Measurements from ENCODE around the gene GPR141. TPM values are rescaled to one million over a fixed set of nuclear protein-coding genes. Genes with fewer than 3 reads are reported as not detected.

Gene GPR141
- total RNA-seq, 1 experiment from 2014 or later: not detected

DNA sequence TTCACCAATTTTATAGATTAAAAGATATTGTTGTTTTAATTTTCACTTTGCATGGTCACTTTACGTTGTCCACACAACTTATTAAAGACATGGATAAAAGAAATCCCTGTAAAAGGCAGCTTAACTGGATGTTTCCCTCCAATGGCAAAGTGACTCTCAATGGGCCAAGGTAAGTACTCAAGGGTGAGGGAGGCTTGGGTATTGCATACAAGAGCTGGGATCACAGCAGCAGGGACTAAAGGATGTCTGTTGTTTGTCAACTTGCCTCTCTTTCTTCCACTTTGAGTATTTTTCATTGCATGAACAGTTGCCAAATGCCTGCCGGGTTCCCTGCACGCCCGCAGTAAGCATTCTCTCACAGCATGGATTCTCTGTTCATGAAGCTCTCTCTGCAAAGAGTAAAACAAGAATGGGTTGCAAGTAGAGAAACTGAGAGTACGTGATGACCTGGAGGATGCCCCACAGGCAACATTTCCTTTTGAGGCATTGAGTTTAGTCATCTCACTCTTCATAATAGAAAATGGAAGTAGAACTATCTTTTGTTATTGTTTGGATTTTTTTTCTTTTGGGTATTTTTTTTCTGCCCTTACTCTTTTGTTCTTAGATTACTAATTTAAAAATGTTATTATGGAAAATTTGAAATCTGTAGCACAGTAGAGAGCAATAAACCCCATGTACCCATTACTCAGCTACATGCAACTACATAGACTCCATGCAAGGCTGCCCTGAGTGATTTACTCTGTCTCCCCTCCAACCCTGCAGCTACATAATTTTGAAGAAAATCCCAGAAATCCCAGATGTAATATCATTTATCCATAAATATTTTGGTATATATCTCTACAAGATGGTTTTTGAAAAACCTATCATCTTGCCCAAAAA, 26.3 kb downstream of the GPR141 start:
- H3K27ac ChIP-seq (ENCODE audit: low read length): no peak overlapping the region
- H3K9me3 ChIP-seq (ENCODE audit: low read length): no peaks in the 10 kb centered on the region
- no peak overlapping the region for H3K4me2 ChIP-seq (ENCODE audit: low read length)
- TF ChIP-seq EZH2phosphoT487 (IDR thresholded peaks at IDR 0.05; ENCODE audit: borderline replicate concordance, low read length) (no peak), EZH2 (IDR thresholded peaks at IDR 0.05; ENCODE audit: low read length, unreplicated experiment) (no peak)
- TF ChIP-seq, protein P1, sequence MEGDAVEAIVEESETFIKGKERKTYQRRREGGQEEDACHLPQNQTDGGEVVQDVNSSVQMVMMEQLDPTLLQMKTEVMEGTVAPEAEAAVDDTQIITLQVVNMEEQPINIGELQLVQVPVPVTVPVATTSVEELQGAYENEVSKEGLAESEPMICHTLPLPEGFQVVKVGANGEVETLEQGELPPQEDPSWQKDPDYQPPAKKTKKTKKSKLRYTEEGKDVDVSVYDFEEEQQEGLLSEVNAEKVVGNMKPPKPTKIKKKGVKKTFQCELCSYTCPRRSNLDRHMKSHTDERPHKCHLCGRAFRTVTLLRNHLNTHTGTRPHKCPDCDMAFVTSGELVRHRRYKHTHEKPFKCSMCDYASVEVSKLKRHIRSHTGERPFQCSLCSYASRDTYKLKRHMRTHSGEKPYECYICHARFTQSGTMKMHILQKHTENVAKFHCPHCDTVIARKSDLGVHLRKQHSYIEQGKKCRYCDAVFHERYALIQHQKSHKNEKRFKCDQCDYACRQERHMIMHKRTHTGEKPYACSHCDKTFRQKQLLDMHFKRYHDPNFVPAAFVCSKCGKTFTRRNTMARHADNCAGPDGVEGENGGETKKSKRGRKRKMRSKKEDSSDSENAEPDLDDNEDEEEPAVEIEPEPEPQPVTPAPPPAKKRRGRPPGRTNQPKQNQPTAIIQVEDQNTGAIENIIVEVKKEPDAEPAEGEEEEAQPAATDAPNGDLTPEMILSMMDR (conservative IDR thresholded peaks at IDR 0.05; ENCODE audit: low read depth, low read length): no peak
- H3F3A ChIP-seq (ENCODE audit: low read length, unreplicated experiment): no peaks in the 10 kb centered on the region
- ChIA-PET CTCF (no interaction called here), POLR2A (ENCODE audit: unreplicated experiment) (interaction anchor here (0.6 kb wide), 1 partner anchor 120 kb away, joined by 6 read pairs; no protein-coding TSS in a partner anchor)
- no TSS peak for BruUV-seq (replicated peaks)
- ATAC-seq (no peak), DNase-seq (no peak)
- no peak overlapping the region for H2AFZ ChIP-seq (ENCODE audit: low read length)
- intact Hi-C loops (cut with micrococcal nuclease): no loop called here
- H3K9me2 ChIP-seq (replicated peaks; ENCODE audit: low read length): no peaks in the 10 kb centered on the region
- no peak overlapping the region for H3K4me3 ChIP-seq (ENCODE audit: low read length)
- H3K36me3 ChIP-seq (ENCODE audit: low read depth, low read length): no peaks in the 10 kb centered on the region
- no peaks in the 10 kb centered on the region for H3K79me2 ChIP-seq (ENCODE audit: low read length)
- no peak overlapping the region for H3K9ac ChIP-seq (ENCODE audit: low read length)
- H3K4me1 ChIP-seq (ENCODE audit: insufficient read depth, low read length): no peaks in the 10 kb centered on the region
- H3K27me3 ChIP-seq (ENCODE audit: low read length): no peaks in the 10 kb centered on the region
- H4K20me1 ChIP-seq (ENCODE audit: low read length): no peaks in the 10 kb centered on the region

DNA sequence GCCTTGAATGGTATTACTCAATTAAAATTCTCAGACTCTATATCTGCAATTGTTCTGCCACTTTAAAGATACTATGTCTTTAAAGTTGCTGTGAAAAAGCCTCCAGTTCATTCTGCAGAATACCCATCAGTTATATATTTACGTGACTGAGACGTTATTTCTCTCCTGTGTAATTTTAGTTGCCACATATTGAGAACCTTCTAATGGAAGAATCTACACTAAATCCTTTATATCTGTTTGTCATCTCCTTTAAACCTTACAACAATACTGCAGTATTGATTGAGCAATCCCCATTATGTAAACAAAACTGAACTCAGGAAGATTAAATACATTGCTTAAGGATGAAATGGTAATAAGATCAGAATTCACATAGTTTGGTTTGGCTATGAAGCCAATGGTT, 30.0 kb downstream of the GPR141 start:
- Histone ChIP-seq H3K4me2 (ENCODE audit: low read length) (no peak overlapping the region), H3K27ac (ENCODE audit: low read length) (no peak overlapping the region), H3K9me2 (replicated peaks; ENCODE audit: low read length) (no peaks in the 10 kb centered on the region), H3K9ac (ENCODE audit: low read length) (no peak overlapping the region), H3K4me1 (ENCODE audit: insufficient read depth, low read length) (no peaks in the 10 kb centered on the region), H2AFZ (ENCODE audit: low read length) (no peak overlapping the region), H3K36me3 (ENCODE audit: low read depth, low read length) (no peaks in the 10 kb centered on the region), H3K27me3 (ENCODE audit: low read length) (no peaks in the 10 kb centered on the region), H4K20me1 (ENCODE audit: low read length) (no peaks in the 10 kb centered on the region), H3K9me3 (ENCODE audit: low read length) (no peaks in the 10 kb centered on the region), H3K4me3 (ENCODE audit: low read length) (no peak overlapping the region), H3K79me2 (ENCODE audit: low read length) (no peaks in the 10 kb centered on the region), H3F3A (ENCODE audit: low read length, unreplicated experiment) (no peaks in the 10 kb centered on the region)
- no peak for TF ChIP-seq EZH2 (IDR thresholded peaks at IDR 0.05; ENCODE audit: low read length, unreplicated experiment)
- TF ChIP-seq, protein P1 (conservative IDR thresholded peaks at IDR 0.05; ENCODE audit: low read depth, low read length): no peak
- TF ChIP-seq EZH2phosphoT487 (IDR thresholded peaks at IDR 0.05; ENCODE audit: borderline replicate concordance, low read length): no peak
- ChIA-PET CTCF (no interaction called here), POLR2A (ENCODE audit: unreplicated experiment) (no interaction called here)
- ATAC-seq (no peak), DNase-seq (no peak)
- intact Hi-C loops (cut with micrococcal nuclease): no loop called here
- BruUV-seq (replicated peaks): no TSS peak

DNA sequence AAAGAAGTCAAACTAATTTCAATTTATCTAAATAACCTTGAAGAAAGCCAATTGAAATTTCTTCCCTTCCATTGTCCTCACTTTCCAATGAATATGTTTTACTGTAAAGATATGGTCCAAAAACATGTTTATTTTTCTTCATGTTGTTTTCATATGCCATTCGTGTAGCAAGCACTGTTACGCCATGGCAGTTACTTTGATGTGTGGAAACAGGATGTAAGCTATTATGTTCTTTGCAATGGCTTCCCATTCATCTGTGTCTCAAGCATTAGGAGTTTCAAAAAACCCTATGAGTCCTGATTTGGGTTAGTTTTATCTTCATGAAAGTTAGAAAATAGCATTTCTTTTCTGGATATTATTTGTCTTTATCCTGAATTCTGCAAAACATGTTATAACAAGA, 31.0 kb downstream of the GPR141 start:
- H3K36me3 ChIP-seq (ENCODE audit: low read depth, low read length): no peaks in the 10 kb centered on the region
- no peak overlapping the region for H3K4me2 ChIP-seq (ENCODE audit: low read length)
- POLR2A ChIA-PET (ENCODE audit: unreplicated experiment): no interaction called here
- no peaks in the 10 kb centered on the region for H4K20me1 ChIP-seq (ENCODE audit: low read length)
- H3K79me2 ChIP-seq (ENCODE audit: low read length): no peaks in the 10 kb centered on the region
- H3K9me3 ChIP-seq (ENCODE audit: low read length): no peaks in the 10 kb centered on the region
- H3K27me3 ChIP-seq (ENCODE audit: low read length): no peaks in the 10 kb centered on the region
- H2AFZ ChIP-seq (ENCODE audit: low read length): no peak overlapping the region
- H3K27ac ChIP-seq (ENCODE audit: low read length): no peak overlapping the region
- no peak for ATAC-seq
- DNase-seq: no peak
- no peaks in the 10 kb centered on the region for H3K4me1 ChIP-seq (ENCODE audit: insufficient read depth, low read length)
- no peak overlapping the region for H3K9ac ChIP-seq (ENCODE audit: low read length)
- no peak overlapping the region for H3K4me3 ChIP-seq (ENCODE audit: low read length)
- H3K9me2 ChIP-seq (replicated peaks; ENCODE audit: low read length): no peaks in the 10 kb centered on the region
- TF ChIP-seq, protein P1 (conservative IDR thresholded peaks at IDR 0.05; ENCODE audit: low read depth, low read length): no peak
- no peak for TF ChIP-seq EZH2 (IDR thresholded peaks at IDR 0.05; ENCODE audit: low read length, unreplicated experiment)
- no TSS peak for BruUV-seq (replicated peaks)
- intact Hi-C loops (cut with micrococcal nuclease): no loop called here
- H3F3A ChIP-seq (ENCODE audit: low read length, unreplicated experiment): no peaks in the 10 kb centered on the region
- CTCF ChIA-PET: no interaction called here
